ENCODE results near the gene IKZF3.
A peak's percentile ranks its signal among the peaks of the same experiment; 100 is the strongest.
"Not testable (repeated sequence)": the region's sequence is repeated elsewhere in the genome, so short reads cannot be mapped to it uniquely, and the experiment has no call there.

IKZF3 gene

GRCh38 chr17:39737760-39738567 is 126.1 kb downstream of the IKZF3 start, which contains the start of gene GRB7:
GRB7 (plus strand) TSS chr17:39737938; CDS start chr17:39742302, 4,364 bp downstream.
- DNase-seq: no peak

- no peak for DNase-seq
These were observed 126.8 kb downstream of the IKZF3 start for GRCh38 chr17:39737206-39737759.

- DNase-seq: no peak
These were observed 127.6 kb downstream of the IKZF3 start for GRCh38 chr17:39736319-39737165.

- DNase-seq: no peak
These were observed 128.2 kb downstream of the IKZF3 start for GRCh38 chr17:39735882-39736281.

- no peak for DNase-seq
These were observed 131.5 kb downstream of the IKZF3 start for GRCh38 chr17:39732586-39732985.

GRCh38 chr17:39730095-39730921 is 133.8 kb downstream of the IKZF3 start, which contains the start of gene MIEN1:
MIEN1 (minus strand) TSS chr17:39730532; CDS start chr17:39730495, 37 bp downstream.
- DNase-seq: peak; percentile 86

- DNase-seq: no peak
These were observed 134.7 kb downstream of the IKZF3 start for GRCh38 chr17:39729280-39729851.

- no peak for DNase-seq
These were observed 136.6 kb downstream of the IKZF3 start for GRCh38 chr17:39727556-39727955.

- DNase-seq: no peak
These were observed 137.5 kb downstream of the IKZF3 start for GRCh38 chr17:39726617-39727016.

GRCh38 chr17:39725923-39726322 is 138.2 kb downstream of the IKZF3 start:
- not testable (repeated sequence) for DNase-seq

- DNase-seq: no peak
These were observed 139.4 kb downstream of the IKZF3 start for GRCh38 chr17:39724731-39725130.

- DNase-seq: no peak
These were observed 140.9 kb downstream of the IKZF3 start for GRCh38 chr17:39722965-39723848.

GRCh38 chr17:39722104-39722503 is 142.0 kb downstream of the IKZF3 start:
- no peak for DNase-seq

GRCh38 chr17:39719563-39720355 is 144.4 kb downstream of the IKZF3 start:
- DNase-seq: no peak

GRCh38 chr17:39717660-39718059 is 146.5 kb downstream of the IKZF3 start:
- no peak for DNase-seq

- no peak for DNase-seq
These were observed 147.1 kb downstream of the IKZF3 start for GRCh38 chr17:39716879-39717536.

- DNase-seq: no peak
These were observed 147.9 kb downstream of the IKZF3 start for GRCh38 chr17:39716073-39716818.

- no peak for DNase-seq
These were observed 148.6 kb downstream of the IKZF3 start for GRCh38 chr17:39715375-39716072.
